Suprapubic skin (tissue), 4 donors: ENCODE data around the gene EFEMP2.

Experiments
- CTCF ChIP-seq, 2 donors: fragments of 200-600 bp in 1 of 2; fragments of 450-650 bp in 1 of 2; sonication (generic) in 1 of 2; IDR thresholded peaks; one replicate each; pipeline ENCODE4 v1.5.1; 2016 to 2019; ENCODE audit warnings: antibody characterized with exemption in 2 of 2, mild to moderate bottlenecking in 1 of 2, moderate library complexity in 1 of 2
- EP300 ChIP-seq: sonication (generic); formaldehyde crosslinking; IDR thresholded peaks from one replicate; pipeline ENCODE4 v1.6.1; 2017; ENCODE audit warnings: antibody characterized with exemption
- POLR2A ChIP-seq, 2 donors: fragments of 450-650 bp; IDR thresholded peaks; one replicate each; pipeline ENCODE4 v1.6.1; 2017; ENCODE audit warnings: antibody characterized with exemption in 2 of 2, mild to moderate bottlenecking in 2 of 2, moderate library complexity in 2 of 2
- POLR2AphosphoS5 ChIP-seq, 3 donors: sonication (generic); formaldehyde crosslinking; IDR thresholded peaks; one replicate each; pipeline ENCODE4 v1.6.1; 2017; ENCODE audit warnings: antibody characterized with exemption in 3 of 3

DNA sequence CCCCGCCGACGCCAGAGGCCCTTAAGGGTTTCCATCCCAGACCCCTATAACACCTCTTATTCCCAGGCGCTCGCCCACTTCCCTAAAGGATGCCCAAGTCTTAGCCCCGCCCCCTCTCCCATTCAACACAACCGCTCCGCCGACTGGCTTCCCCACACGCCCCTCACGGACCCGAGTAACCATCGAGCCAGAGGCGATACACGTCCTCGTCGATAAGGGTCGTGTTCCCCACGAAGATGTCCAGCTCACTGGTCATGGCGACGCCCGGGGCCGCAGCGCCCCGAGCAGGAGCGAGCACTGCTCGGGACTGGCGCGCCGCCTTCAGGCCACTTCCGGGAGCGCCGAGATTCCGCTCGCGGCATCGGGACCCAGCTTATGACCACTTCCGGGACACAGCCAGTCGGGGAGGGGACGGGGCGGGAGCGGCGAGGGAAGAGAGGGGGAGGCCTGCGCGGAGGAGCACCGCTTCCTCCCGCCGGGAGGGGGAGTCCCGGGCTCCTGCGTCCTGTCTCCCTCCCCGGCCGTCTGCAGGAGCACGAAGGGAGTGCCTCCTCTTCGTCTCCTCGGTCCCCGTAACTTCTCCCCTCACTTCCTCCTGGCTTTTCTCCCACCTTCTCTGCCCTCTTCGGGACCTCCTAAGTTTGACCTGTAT, 15.7 kb upstream of the EFEMP2 start, which contains the start of gene FIBP:
- TF ChIP-seq POLR2A (IDR thresholded peaks at IDR 0.05) (peak in 1 of 2 donors; percentile 49), POLR2AphosphoS5 (IDR thresholded peaks at IDR 0.05) (peak in 2 of 3 donors; percentile 68 to 96), CTCF (IDR thresholded peaks at IDR 0.05) (peak; percentile 75 to 95), EP300 (no peak)
